ENCODE data around the gene TELO2.

The TELO2 gene

GRCh38 chr16:1541293-1542165, 48.4 kb downstream of the TELO2 start:
- no peaks in the 10 kb centered on the region for H3K79me2 ChIP-seq (ENCODE audit: control insufficient read depth, low read length)
- H3K9me2 ChIP-seq (replicated peaks; ENCODE audit: control insufficient read depth, low read length) = no peaks in the 10 kb centered on the region
- H3F3A ChIP-seq (ENCODE audit: control insufficient read depth, insufficient read depth) = 0 out of 2 replicates have a peak, but pooled peaks cover 3% of the 10 kb centered on the region
- H3K4me1 ChIP-seq (ENCODE audit: control insufficient read depth, low read length) = peaks cover 12% of the 10 kb centered on the region
- TF ChIP-seq CTCF (IDR thresholded peaks at IDR 0.05; ENCODE audit: low read depth, low read length, poor library complexity, severe bottlenecking) (no peak), EZH2phosphoT487 (IDR thresholded peaks at IDR 0.05; ENCODE audit: borderline replicate concordance, low read length) (no peak)
- no peaks in the 10 kb centered on the region for H3K9me3 ChIP-seq (ENCODE audit: control insufficient read depth, insufficient read depth, low read length)
- H3K4me3 ChIP-seq (ENCODE audit: low read length) = no peak overlapping the region
- H3K27ac ChIP-seq (ENCODE audit: low read depth, low read length) = no peak overlapping the region
- no peaks in the 10 kb centered on the region for H3K36me3 ChIP-seq (ENCODE audit: control insufficient read depth, low read length)
- no peaks in the 10 kb centered on the region for H4K20me1 ChIP-seq (ENCODE audit: control insufficient read depth, insufficient read depth, low read depth, low read length)
- H3K4me2 ChIP-seq (ENCODE audit: low read length) = no peak overlapping the region
- no peaks in the 10 kb centered on the region for H3K27me3 ChIP-seq (ENCODE audit: control insufficient read depth, low read length)

GRCh38 chr16:1542166-1542500, 49.0 kb downstream of the TELO2 start:
- Histone ChIP-seq H4K20me1 (ENCODE audit: control insufficient read depth, insufficient read depth, low read depth, low read length) (no peaks in the 10 kb centered on the region), H3K9me3 (ENCODE audit: control insufficient read depth, insufficient read depth, low read length) (no peaks in the 10 kb centered on the region), H3K36me3 (ENCODE audit: control insufficient read depth, low read length) (no peaks in the 10 kb centered on the region), H3K4me1 (ENCODE audit: control insufficient read depth, low read length) (peaks cover 12% of the 10 kb centered on the region), H3K27me3 (ENCODE audit: control insufficient read depth, low read length) (no peaks in the 10 kb centered on the region), H3K4me2 (ENCODE audit: low read length) (no peak overlapping the region), H3K27ac (ENCODE audit: low read depth, low read length) (no peak overlapping the region), H3K9me2 (replicated peaks; ENCODE audit: control insufficient read depth, low read length) (no peaks in the 10 kb centered on the region), H3K79me2 (ENCODE audit: control insufficient read depth, low read length) (no peaks in the 10 kb centered on the region), H3F3A (ENCODE audit: control insufficient read depth, insufficient read depth) (0 out of 2 replicates have a peak, but pooled peaks cover 3% of the 10 kb centered on the region), H3K4me3 (ENCODE audit: low read length) (no peak overlapping the region)
- TF ChIP-seq CTCF (IDR thresholded peaks at IDR 0.05; ENCODE audit: low read depth, low read length, poor library complexity, severe bottlenecking) = no peak
- TF ChIP-seq EZH2phosphoT487 (IDR thresholded peaks at IDR 0.05; ENCODE audit: borderline replicate concordance, low read length) = no peak

GRCh38 chr16:1542533-1542932, 49.4 kb downstream of the TELO2 start:
- H3K27ac ChIP-seq (ENCODE audit: low read depth, low read length) = no peak overlapping the region
- H3F3A ChIP-seq (ENCODE audit: control insufficient read depth, insufficient read depth) = 0 out of 2 replicates have a peak, but pooled peaks cover 3% of the 10 kb centered on the region
- TF ChIP-seq EZH2phosphoT487 (IDR thresholded peaks at IDR 0.05; ENCODE audit: borderline replicate concordance, low read length) (no peak), CTCF (IDR thresholded peaks at IDR 0.05; ENCODE audit: low read depth, low read length, poor library complexity, severe bottlenecking) (no peak)
- H3K27me3 ChIP-seq (ENCODE audit: control insufficient read depth, low read length) = no peaks in the 10 kb centered on the region
- no peaks in the 10 kb centered on the region for H3K9me3 ChIP-seq (ENCODE audit: control insufficient read depth, insufficient read depth, low read length)
- no peaks in the 10 kb centered on the region for H3K9me2 ChIP-seq (replicated peaks; ENCODE audit: control insufficient read depth, low read length)
- H3K4me1 ChIP-seq (ENCODE audit: control insufficient read depth, low read length) = peaks cover 12% of the 10 kb centered on the region
- H3K4me3 ChIP-seq (ENCODE audit: low read length) = no peak overlapping the region
- no peaks in the 10 kb centered on the region for H4K20me1 ChIP-seq (ENCODE audit: control insufficient read depth, insufficient read depth, low read depth, low read length)
- H3K36me3 ChIP-seq (ENCODE audit: control insufficient read depth, low read length) = no peaks in the 10 kb centered on the region
- no peaks in the 10 kb centered on the region for H3K79me2 ChIP-seq (ENCODE audit: control insufficient read depth, low read length)
- no peak overlapping the region for H3K4me2 ChIP-seq (ENCODE audit: low read length)
